GM18502 (cell line): ENCODE data around the gene LRRC73.
"Not testable (repeated sequence)": the region's sequence is repeated elsewhere in the genome, so short reads cannot be mapped to it uniquely, and the experiment has no call there.

Experiments
- ATAC-seq: cut with Tn5 transposase; IDR thresholded peaks from one replicate; pipeline ENCODE4 v1.9.1; 2021; ENCODE audit warnings: mild to moderate bottlenecking; ENCODE audit not compliant: unreplicated experiment, poor library complexity

Gene LRRC73

DNA sequence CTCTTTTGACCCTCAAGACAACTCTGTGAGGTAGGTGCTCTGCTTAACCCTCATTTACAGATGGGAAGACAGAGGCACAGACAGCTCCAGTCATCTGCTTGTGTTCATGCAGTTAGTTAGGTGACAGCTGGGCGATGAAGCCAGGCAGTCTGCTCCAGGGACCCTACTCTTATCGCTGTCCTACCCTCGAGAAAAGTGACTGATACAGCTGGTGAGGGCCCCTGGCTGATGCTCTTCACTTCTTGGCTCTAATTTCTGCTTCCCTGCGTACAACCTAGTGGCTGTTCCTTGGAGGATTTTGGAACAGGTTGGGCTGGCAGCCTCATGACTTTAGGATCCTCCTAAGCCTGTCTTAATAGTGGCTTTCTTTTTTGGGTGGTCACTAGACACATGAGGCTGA is 41.9 kb downstream of the LRRC73 start:
- no peak for ATAC-seq

- no peak for ATAC-seq
Measured at GRCh38 chr6:43467752-43468151, 42.4 kb downstream of the LRRC73 start.

DNA sequence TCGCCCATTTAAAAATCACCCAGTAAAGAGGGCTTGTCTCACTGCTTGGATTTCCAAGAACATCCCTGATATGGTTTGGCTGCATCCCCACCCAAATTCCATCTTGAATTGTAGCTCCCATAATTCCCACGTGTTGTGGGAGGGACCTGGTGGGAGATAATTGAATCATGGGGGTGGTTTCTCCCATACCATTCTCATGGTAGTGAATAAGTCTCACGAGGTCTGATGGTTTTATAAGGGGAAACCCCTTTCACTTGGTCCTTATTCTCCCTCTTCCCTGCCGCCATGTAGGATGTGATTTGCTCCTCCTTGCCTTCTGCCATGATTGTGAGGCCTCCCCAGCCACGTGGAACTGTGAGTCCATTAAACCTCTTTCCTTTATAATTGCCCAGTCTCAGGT is 42.9 kb downstream of the LRRC73 start:
- ATAC-seq = not testable (repeated sequence)

DNA sequence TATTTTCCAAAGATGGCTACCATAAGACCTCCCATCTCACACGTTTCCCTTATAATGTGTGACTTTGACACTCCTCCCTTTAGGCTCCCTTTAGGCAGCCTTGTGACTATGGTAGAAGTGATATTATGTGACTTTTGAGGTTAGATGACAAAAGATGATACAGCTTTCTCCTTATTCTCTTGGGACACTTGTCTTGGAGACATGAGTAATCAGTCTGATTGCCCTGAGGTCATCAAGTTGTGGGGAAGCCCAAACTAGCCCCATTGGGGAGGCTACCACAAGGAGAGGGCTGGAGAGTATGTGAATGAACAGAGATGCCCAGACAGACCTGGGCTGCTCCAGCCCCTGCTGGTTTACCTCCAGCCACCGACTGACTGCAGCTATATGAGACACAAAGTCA is 44.2 kb downstream of the LRRC73 start:
- ATAC-seq = no peak

- no peak for ATAC-seq
Measured at GRCh38 chr6:43464337-43464736, 45.8 kb downstream of the LRRC73 start.

- ATAC-seq = no peak
Measured at GRCh38 chr6:43461936-43462335, 48.2 kb downstream of the LRRC73 start.

DNA sequence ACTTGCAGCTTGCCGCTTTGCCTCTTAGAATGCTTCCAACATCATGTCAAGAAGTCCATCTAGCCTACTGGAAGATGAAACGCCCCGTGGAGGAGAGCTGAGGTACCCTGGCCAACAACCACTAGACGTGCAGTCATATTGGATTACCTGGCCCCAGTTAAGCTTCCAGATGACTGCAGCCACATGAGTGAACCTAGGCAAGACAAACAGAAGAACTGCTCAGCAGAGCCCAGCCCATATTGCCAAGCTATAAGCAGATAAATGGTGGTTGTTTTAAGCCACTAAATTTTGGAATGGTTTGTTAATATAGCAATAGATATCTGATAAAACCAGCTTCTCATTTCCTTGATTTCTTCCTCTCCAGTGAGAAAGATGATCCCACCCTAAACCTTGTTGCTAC is 50.1 kb downstream of the LRRC73 start:
- no peak for ATAC-seq

GRCh38 chr6:43459535-43459934 is 50.6 kb downstream of the LRRC73 start:
- ATAC-seq = no peak

DNA sequence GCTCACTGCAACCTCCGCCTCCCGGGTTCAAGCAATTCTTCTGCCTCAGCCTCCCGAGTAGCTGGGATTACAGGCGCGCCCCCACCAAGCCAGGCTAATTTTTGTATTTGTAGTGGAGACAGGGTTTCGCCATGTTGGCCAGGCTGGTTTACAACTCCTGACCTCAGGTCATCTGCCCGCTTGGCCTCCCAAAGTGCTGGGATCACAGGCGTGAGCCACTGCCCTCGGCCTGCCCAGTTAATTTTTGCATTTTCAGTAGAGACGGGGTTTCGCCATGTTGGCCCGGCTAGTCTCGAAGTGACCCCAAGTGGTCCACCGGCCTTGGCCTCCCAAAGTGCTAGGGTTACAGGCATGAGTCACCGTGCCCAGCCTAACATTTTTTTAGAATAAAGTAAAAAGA is 52.0 kb downstream of the LRRC73 start:
- ATAC-seq = not testable (repeated sequence)

GRCh38 chr6:43457643-43458042 is 52.5 kb downstream of the LRRC73 start:
- no peak for ATAC-seq
